Measurements from ENCODE around the gene SBDS.
"Not testable (repeated sequence)": the region's sequence is repeated elsewhere in the genome, so short reads cannot be mapped to it uniquely, and the experiment has no call there.

SBDS gene

GRCh38 chr7:66996444-66997191 lies 1.2 kb upstream of the SBDS start, which contains the start of gene TYW1:
Gene TYW1 (plus strand): TSS chr7:66996833. CDS start chr7:66996979, 146 bp downstream.
- not testable (repeated sequence) for FAIRE-seq
- DNase-seq (ENCODE audit: insufficient read length, low spot score), result peak; percentile 66

GRCh38 chr7:66994691-66995049 lies 716 bp downstream of the SBDS start:
- DNase-seq (ENCODE audit: insufficient read length, low spot score), result not testable (repeated sequence)
- FAIRE-seq, result peak; percentile 33

GRCh38 chr7:66994051-66994450 lies 1.3 kb downstream of the SBDS start:
- DNase-seq (ENCODE audit: insufficient read length, low spot score); FAIRE-seq: not testable (repeated sequence)

- not testable (repeated sequence) for FAIRE-seq
Measured at GRCh38 chr7:66989552-66989951, 5.8 kb downstream of the SBDS start.

GRCh38 chr7:66980336-66980735 lies 15.1 kb downstream of the SBDS start:
- not testable (repeated sequence) for FAIRE-seq

More at GRCh38 chr7:66989552-66989951, 5.8 kb downstream of the SBDS start:
- DNase-seq (ENCODE audit: insufficient read length, low spot score), result not testable (repeated sequence)

GRCh38 chr7:66979013-66979412 lies 16.4 kb downstream of the SBDS start:
- not testable (repeated sequence) for DNase-seq (ENCODE audit: insufficient read length, low spot score); FAIRE-seq

More at GRCh38 chr7:66980336-66980735, 15.1 kb downstream of the SBDS start:
- DNase-seq (ENCODE audit: insufficient read length, low spot score), result not testable (repeated sequence)

GRCh38 chr7:66978312-66978711 lies 17.1 kb downstream of the SBDS start:
- not testable (repeated sequence) for DNase-seq (ENCODE audit: insufficient read length, low spot score)
- peak; percentile 49 for FAIRE-seq

GRCh38 chr7:66974986-66975590 lies 20.3 kb downstream of the SBDS start:
- FAIRE-seq, result no peak
- no peak for DNase-seq (ENCODE audit: insufficient read length, low spot score)

- DNase-seq (ENCODE audit: insufficient read length, low spot score), result no peak
Measured at GRCh38 chr7:66970310-66970709, 25.1 kb downstream of the SBDS start.

GRCh38 chr7:66969001-66969400 lies 26.4 kb downstream of the SBDS start:
- DNase-seq (ENCODE audit: insufficient read length, low spot score); FAIRE-seq: not testable (repeated sequence)

More at GRCh38 chr7:66970310-66970709, 25.1 kb downstream of the SBDS start:
- FAIRE-seq, result no peak

- FAIRE-seq, result no peak
- DNase-seq (ENCODE audit: insufficient read length, low spot score), result no peak
Measured at GRCh38 chr7:66967029-66967428, 28.4 kb downstream of the SBDS start.

GRCh38 chr7:66964411-66964810 lies 31.0 kb downstream of the SBDS start:
- DNase-seq (ENCODE audit: insufficient read length, low spot score) (no peak), FAIRE-seq (no peak)

GRCh38 chr7:66961096-66961495 lies 34.3 kb downstream of the SBDS start:
- FAIRE-seq (no peak), DNase-seq (ENCODE audit: insufficient read length, low spot score) (no peak)

- no peak for DNase-seq (ENCODE audit: insufficient read length, low spot score)
- FAIRE-seq, result no peak
Measured at GRCh38 chr7:66960192-66960591, 35.2 kb downstream of the SBDS start.

GRCh38 chr7:66958538-66959350 lies 36.6 kb downstream of the SBDS start:
- DNase-seq (ENCODE audit: insufficient read length, low spot score) (no peak), FAIRE-seq (no peak)

GRCh38 chr7:66957595-66958290 lies 37.6 kb downstream of the SBDS start:
- FAIRE-seq, result no peak
- no peak for DNase-seq (ENCODE audit: insufficient read length, low spot score)

GRCh38 chr7:66953044-66953427 lies 42.4 kb downstream of the SBDS start:
- FAIRE-seq (no peak), DNase-seq (ENCODE audit: insufficient read length, low spot score) (no peak)

- FAIRE-seq (no peak), DNase-seq (ENCODE audit: insufficient read length, low spot score) (peak; percentile 59)
Measured at GRCh38 chr7:66952343-66953043, 42.9 kb downstream of the SBDS start.

- DNase-seq (ENCODE audit: insufficient read length, low spot score), result no peak
- no peak for FAIRE-seq
Measured at GRCh38 chr7:66950763-66951162, 44.6 kb downstream of the SBDS start.

GRCh38 chr7:66950311-66950710 lies 45.1 kb downstream of the SBDS start:
- FAIRE-seq, result no peak
- no peak for DNase-seq (ENCODE audit: insufficient read length, low spot score)

Data from HTR-8/SVneo (cell line).